ENCODE data around the gene GPR146.

Gene GPR146

DNA sequence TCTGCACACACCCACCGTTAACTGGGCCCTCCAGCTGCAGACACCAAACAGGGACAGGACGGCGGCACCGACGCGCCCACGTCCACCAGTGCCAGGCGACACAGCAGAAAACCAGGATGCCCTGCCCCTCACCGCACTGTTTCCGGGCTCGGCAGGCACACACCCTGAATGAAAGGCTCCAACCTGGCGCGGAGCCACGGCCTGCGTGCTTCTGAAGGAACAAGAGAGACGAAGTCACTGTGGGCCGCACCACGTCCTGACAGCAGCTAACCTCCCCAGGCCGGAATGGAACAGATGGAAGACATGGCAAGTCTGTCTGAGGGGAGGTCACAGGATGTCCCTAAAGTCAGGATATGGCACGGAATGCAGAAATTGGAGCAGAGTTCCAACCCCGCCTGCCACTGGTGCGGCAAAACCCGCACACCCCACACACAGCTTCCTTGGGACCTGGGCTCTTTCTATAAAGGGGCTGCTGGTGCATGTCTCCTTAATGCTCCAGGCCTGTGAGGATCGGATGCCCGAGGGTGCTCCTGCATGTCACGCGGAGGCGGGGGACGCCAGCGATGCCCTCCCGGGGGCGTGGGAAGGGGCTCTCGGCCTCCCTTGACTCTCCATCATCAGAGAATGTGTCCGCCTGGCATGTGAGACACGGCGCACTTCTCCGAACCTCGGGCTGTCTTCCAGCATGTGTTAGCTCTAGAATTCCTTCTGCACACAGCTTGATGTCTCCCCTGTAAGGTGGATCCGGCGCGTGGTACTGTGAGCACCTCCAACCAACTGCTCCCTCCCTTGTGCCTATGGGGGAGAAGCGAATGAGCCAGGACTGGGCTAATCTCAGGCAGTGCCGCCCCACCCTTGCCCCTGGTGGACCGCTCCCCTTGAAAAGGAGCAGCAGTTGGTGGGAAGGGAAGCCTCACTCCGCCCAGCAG is 39.6 kb downstream of the GPR146 start:
- Mint-ChIP-seq H3K4me1 (peaks cover 36% of the 10 kb centered on the region), H3K9me3 (no peaks in the 10 kb centered on the region), H3K27me3 (ENCODE audit: low read depth) (peaks cover 18% of the 10 kb centered on the region), H3K36me3 (ENCODE audit: low read depth) (no peaks in the 10 kb centered on the region), H3K4me3 (no peak overlapping the region), H3K27ac (no peak overlapping the region)
- TF ChIP-seq, protein P1, sequence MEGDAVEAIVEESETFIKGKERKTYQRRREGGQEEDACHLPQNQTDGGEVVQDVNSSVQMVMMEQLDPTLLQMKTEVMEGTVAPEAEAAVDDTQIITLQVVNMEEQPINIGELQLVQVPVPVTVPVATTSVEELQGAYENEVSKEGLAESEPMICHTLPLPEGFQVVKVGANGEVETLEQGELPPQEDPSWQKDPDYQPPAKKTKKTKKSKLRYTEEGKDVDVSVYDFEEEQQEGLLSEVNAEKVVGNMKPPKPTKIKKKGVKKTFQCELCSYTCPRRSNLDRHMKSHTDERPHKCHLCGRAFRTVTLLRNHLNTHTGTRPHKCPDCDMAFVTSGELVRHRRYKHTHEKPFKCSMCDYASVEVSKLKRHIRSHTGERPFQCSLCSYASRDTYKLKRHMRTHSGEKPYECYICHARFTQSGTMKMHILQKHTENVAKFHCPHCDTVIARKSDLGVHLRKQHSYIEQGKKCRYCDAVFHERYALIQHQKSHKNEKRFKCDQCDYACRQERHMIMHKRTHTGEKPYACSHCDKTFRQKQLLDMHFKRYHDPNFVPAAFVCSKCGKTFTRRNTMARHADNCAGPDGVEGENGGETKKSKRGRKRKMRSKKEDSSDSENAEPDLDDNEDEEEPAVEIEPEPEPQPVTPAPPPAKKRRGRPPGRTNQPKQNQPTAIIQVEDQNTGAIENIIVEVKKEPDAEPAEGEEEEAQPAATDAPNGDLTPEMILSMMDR (IDR thresholded peaks at IDR 0.05; ENCODE audit: unreplicated experiment in 3 of 3): no peak

DNA sequence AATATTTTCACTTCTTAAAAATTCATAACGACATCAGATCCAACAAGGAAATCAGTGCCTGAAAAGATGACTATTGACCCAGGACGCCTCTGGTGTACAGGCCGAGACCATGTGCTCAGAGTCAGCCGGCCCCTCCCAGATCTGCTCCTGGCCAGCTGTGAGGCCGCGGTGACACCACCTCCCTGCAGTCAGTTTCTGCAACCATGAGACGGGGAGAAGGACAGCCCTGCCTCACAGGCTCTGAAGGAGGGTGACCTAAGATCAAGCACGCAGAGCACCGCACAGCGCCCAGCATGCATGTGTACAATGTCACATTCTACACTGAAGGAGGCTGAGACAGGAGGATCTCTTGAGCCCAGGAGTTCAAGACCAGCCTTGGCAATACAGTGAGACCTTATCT is 40.9 kb downstream of the GPR146 start:
- peaks cover 18% of the 10 kb centered on the region for H3K27me3 Mint-ChIP-seq (ENCODE audit: low read depth)
- H3K27ac Mint-ChIP-seq: no peak overlapping the region
- no peaks in the 10 kb centered on the region for H3K36me3 Mint-ChIP-seq (ENCODE audit: low read depth)
- peak overlapping the region in 1 of 3 experiments; percentile 38 for H3K4me3 Mint-ChIP-seq
- TF ChIP-seq, protein P1 (IDR thresholded peaks at IDR 0.05; ENCODE audit: unreplicated experiment in 3 of 3): no peak
- H3K9me3 Mint-ChIP-seq: no peaks in the 10 kb centered on the region
- peaks cover 38% of the 10 kb centered on the region for H3K4me1 Mint-ChIP-seq

DNA sequence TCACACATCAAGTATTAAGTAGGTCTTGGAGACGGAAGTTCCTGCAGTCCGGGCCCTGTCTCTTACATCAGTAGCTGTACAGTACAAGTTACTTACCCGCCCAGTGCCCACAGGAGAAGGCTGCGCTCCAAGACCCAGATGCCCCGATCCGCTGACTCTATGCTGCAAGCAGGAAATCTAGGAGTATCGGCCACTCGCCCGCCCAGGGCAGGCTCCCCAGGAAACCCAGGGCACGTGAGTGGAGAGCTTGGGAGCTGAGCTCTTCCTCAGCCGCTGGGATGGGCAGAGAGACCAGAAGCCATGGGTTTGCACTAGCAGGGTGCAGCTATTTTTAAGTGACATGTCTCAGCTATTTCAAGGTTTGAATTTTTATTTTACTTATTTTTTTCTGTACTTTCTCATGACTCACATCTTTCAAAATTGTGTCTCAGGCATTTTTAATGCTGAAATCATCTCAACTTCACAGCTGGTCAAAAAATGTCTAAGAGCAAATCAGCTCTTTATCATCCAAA is 41.6 kb downstream of the GPR146 start:
- TF ChIP-seq, protein P1 (IDR thresholded peaks at IDR 0.05; ENCODE audit: unreplicated experiment in 3 of 3): no peak
- H3K36me3 Mint-ChIP-seq (ENCODE audit: low read depth): no peaks in the 10 kb centered on the region
- H3K4me1 Mint-ChIP-seq: peaks cover 42% of the 10 kb centered on the region
- no peak overlapping the region for H3K4me3 Mint-ChIP-seq
- H3K27me3 Mint-ChIP-seq (ENCODE audit: low read depth): peaks cover 16% of the 10 kb centered on the region
- H3K27ac Mint-ChIP-seq: no peak overlapping the region
- H3K9me3 Mint-ChIP-seq: no peaks in the 10 kb centered on the region

DNA sequence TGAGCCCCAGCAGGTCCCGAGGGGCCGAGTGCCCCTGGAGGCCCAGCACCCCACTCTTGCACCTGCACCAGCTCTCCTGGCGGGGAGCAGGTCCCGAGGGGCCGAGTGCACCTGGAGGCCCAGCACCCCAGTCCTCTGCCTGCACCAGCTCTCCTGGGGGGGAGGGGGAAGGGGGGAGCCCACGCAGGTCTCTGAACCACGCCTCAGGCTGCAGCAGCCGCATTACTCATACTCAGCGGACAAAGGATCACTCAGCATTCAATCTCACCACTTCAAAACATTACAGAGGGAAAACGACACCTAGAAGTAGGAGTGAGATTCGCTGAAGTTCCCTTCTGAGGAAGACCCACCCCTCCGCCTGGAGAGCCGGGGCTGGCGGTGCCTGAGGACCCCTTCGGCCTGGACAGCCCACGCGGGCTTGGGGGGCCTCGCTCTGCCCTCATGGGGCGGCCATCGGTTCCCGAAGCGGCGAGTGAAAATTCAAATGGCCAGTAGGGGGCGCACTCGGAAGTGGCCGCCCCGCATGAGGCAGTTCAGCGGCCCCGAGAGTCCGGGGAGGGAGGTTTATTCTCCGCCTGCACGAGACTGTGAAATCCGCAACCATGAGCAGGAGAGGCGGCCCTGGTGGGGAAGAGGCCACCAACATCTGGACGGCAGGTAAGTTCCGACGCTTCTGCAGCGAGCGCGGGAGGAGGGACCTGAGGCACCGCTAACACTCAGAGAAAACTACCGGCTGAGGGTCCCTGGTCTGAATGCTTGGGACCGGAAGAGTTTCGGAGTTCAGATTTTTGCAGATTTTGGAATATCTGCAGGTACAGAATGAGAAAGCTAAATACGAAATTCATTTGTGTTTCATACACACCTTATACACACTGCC is 42.5 kb downstream of the GPR146 start:
- peak overlapping the region; percentile 85 to 90 (median 88) for H3K4me3 Mint-ChIP-seq
- peaks cover 45% of the 10 kb centered on the region for H3K4me1 Mint-ChIP-seq
- peaks cover 17% of the 10 kb centered on the region for H3K27me3 Mint-ChIP-seq (ENCODE audit: low read depth)
- H3K27ac Mint-ChIP-seq: peak overlapping the region; percentile 54 to 93 (median 84)
- TF ChIP-seq, protein P1 (IDR thresholded peaks at IDR 0.05; ENCODE audit: unreplicated experiment in 3 of 3): peak; percentile 95 to 97 (median 96)
- peaks cover 2% of the 10 kb centered on the region for H3K36me3 Mint-ChIP-seq (ENCODE audit: low read depth)
- H3K9me3 Mint-ChIP-seq: no peaks in the 10 kb centered on the region

DNA sequence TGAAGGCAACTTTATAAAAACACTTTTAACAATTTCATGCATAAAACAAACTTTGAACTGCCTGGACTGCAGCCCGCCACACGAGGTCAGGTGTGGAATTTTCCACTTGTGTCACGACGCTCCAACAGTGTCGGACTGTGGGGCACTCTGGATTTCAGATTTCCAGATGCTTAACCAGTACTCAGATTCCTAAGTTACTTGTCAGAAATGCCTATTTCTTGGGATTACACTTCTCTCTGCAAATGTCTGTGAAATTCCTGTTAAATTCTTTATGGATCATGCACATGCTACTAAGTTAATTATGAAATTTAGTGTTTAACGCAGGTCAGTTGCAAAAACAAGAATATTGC is 43.1 kb downstream of the GPR146 start:
- Mint-ChIP-seq H3K9me3 (no peaks in the 10 kb centered on the region), H3K36me3 (ENCODE audit: low read depth) (peaks cover 6% of the 10 kb centered on the region), H3K4me1 (peaks cover 42% of the 10 kb centered on the region), H3K27ac (peak overlapping the region; percentile 54 to 93 (median 84)), H3K27me3 (ENCODE audit: low read depth) (peaks cover 11% of the 10 kb centered on the region), H3K4me3 (peak overlapping the region; percentile 85 to 90 (median 88))
- TF ChIP-seq, protein P1 (IDR thresholded peaks at IDR 0.05; ENCODE audit: unreplicated experiment in 3 of 3): no peak
